H9 (cell line): ENCODE measurements around the gene MYRIP. TPM values are rescaled to one million over a fixed set of nuclear protein-coding genes. Genes with fewer than 3 reads are reported as not detected.

Experiments
- DNase-seq: peaks from one replicate; pipeline ENCODE4 v3.0.0-alpha.2; 2017
- H2AFZ ChIP-seq: one replicate; pipeline ENCODE4 v1.6.1; 2013; ENCODE audit warnings: mild to moderate bottlenecking, low read length, control low read depth, moderate library complexity
- H2AK5ac ChIP-seq: 2 replicates; pipeline ENCODE4 v1.6.1; 2013; ENCODE audit warnings: low read length, control low read depth, mixed read lengths; ENCODE audit not compliant: insufficient read length
- H2BK120ac ChIP-seq: one replicate; pipeline ENCODE4 v1.6.1; 2013; ENCODE audit warnings: low read depth, mild to moderate bottlenecking, low read length, control low read depth, inconsistent platforms; ENCODE audit not compliant: poor library complexity, severe bottlenecking
- H2BK12ac ChIP-seq: 2 replicates; pipeline ENCODE4 v1.6.1; 2013; ENCODE audit warnings: low read length, control low read depth, mixed read lengths, low read depth; ENCODE audit not compliant: insufficient read length
- H2BK15ac ChIP-seq: 2 replicates; pipeline ENCODE4 v1.6.1; 2013; ENCODE audit warnings: low read depth, low read length, control low read depth
- H2BK20ac ChIP-seq: one replicate; pipeline ENCODE4 v1.6.1; 2013; ENCODE audit warnings: low read depth, mild to moderate bottlenecking, low read length, control low read depth, inconsistent platforms; ENCODE audit not compliant: poor library complexity, severe bottlenecking
- H2BK5ac ChIP-seq: 2 replicates; pipeline ENCODE4 v1.6.1; 2013; ENCODE audit warnings: low read length, control low read depth, mixed read lengths; ENCODE audit not compliant: insufficient read length
- H3K14ac ChIP-seq: 2 replicates; pipeline ENCODE4 v1.6.1; 2013; ENCODE audit warnings: low read length, control low read depth; ENCODE audit not compliant: insufficient read depth
- H3K18ac ChIP-seq: 2 replicates; pipeline ENCODE4 v1.6.1; 2013; ENCODE audit warnings: low read depth, mild to moderate bottlenecking, mixed read lengths, low read length, control low read depth; ENCODE audit not compliant: insufficient read length
- H3K23ac ChIP-seq: 2 replicates; pipeline ENCODE4 v1.6.1; 2013; ENCODE audit warnings: low read length, control low read depth, mixed read lengths, low read depth; ENCODE audit not compliant: insufficient read length
- H3K23me2 ChIP-seq: 2 replicates; pipeline ENCODE4 v1.6.1; 2013; ENCODE audit warnings: low read depth, mild to moderate bottlenecking, mixed read lengths, low read length, control low read depth; ENCODE audit not compliant: insufficient read length, poor library complexity, severe bottlenecking
- H3K27ac ChIP-seq: 2 replicates; pipeline ENCODE4 v1.5.1; 2013; ENCODE audit warnings: low read length, control low read depth, mixed read lengths, low read depth; ENCODE audit not compliant: insufficient read length
- H3K27me3 ChIP-seq: 2 replicates; pipeline ENCODE4 v1.6.1; 2013; ENCODE audit warnings: low read length, control low read depth, inconsistent platforms; ENCODE audit not compliant: insufficient read depth
- H3K4ac ChIP-seq: 2 replicates; pipeline ENCODE4 v1.6.1; 2013; ENCODE audit warnings: low read depth, mild to moderate bottlenecking, control low read depth, inconsistent platforms, low read length, moderate library complexity
- H3K4me1 ChIP-seq: 2 replicates; pipeline ENCODE4 v1.6.1; 2013; ENCODE audit warnings: low read length, control low read depth, inconsistent platforms; ENCODE audit not compliant: insufficient read depth
- H3K4me2 ChIP-seq: 2 replicates; pipeline ENCODE4 v1.6.1; 2013; ENCODE audit warnings: low read length, control low read depth, mixed read lengths; ENCODE audit not compliant: insufficient read length, insufficient read depth
- H3K56ac ChIP-seq: 2 replicates; pipeline ENCODE4 v1.6.1; 2013; ENCODE audit warnings: low read depth, mild to moderate bottlenecking, mixed read lengths, low read length, control low read depth; ENCODE audit not compliant: insufficient read length
- H3K79me1 ChIP-seq: 2 replicates; pipeline ENCODE4 v1.6.1; 2013; ENCODE audit warnings: low read depth, mild to moderate bottlenecking, moderate library complexity, low read length, control low read depth, inconsistent platforms; ENCODE audit not compliant: insufficient read depth, poor library complexity, severe bottlenecking
- H3K79me2 ChIP-seq: 2 replicates; pipeline ENCODE4 v1.6.1; 2013; ENCODE audit warnings: low read length, control low read depth, inconsistent platforms; ENCODE audit not compliant: insufficient read depth
- H3K9ac ChIP-seq: 2 replicates; pipeline ENCODE4 v1.6.1; 2013; ENCODE audit warnings: low read length, control low read depth, mixed read lengths; ENCODE audit not compliant: insufficient read length; ENCODE audit errors: extremely low read depth
- H3K9me3 ChIP-seq: one replicate; pipeline ENCODE4 v1.6.1; 2013; ENCODE audit warnings: low read depth, low read length, inconsistent platforms; ENCODE audit not compliant: control insufficient read depth
- H3T11ph ChIP-seq: one replicate; pipeline ENCODE4 v1.6.1; 2013; ENCODE audit warnings: mild to moderate bottlenecking, low read length, control low read depth, inconsistent platforms
- H4K20me1 ChIP-seq: one replicate; pipeline ENCODE4 v1.6.1; 2013; ENCODE audit not compliant: control insufficient read depth, insufficient read length, insufficient read depth
- H4K5ac ChIP-seq: 2 replicates; pipeline ENCODE4 v1.6.1; 2013; ENCODE audit warnings: low read depth, mild to moderate bottlenecking, mixed read lengths, low read length, control low read depth; ENCODE audit not compliant: insufficient read length
- H4K8ac ChIP-seq: replicated peaks from 2 replicates; pipeline ENCODE4 v1.6.1; 2013; ENCODE audit warnings: low read length, control low read depth, mixed read lengths, low read depth; ENCODE audit not compliant: insufficient read length
- H4K91ac ChIP-seq: 2 replicates; pipeline ENCODE4 v1.6.1; 2013; ENCODE audit warnings: low read depth, mild to moderate bottlenecking, moderate library complexity, mixed read lengths, low read length, control low read depth; ENCODE audit not compliant: insufficient read length
- H3K27ac Mint-ChIP-seq, 3 experiments: 2 replicates in 2 of 3; 3 replicates in 1 of 3; pipeline ENCODE4 v1.8.0; 2020 to 2021; ENCODE audit warnings: mixed read lengths in 3 of 3, mild to moderate bottlenecking in 1 of 3, moderate library complexity in 1 of 3
- H3K27me3 Mint-ChIP-seq: 2 replicates; pipeline ENCODE4 v1.8.0; 2021; ENCODE audit warnings: low read depth, mild to moderate bottlenecking, moderate library complexity, mixed read lengths
- H3K36me3 Mint-ChIP-seq, 3 experiments: 2 replicates in 2 of 3; 3 replicates in 1 of 3; pipeline ENCODE4 v1.8.0; 2020 to 2021; ENCODE audit warnings: low read depth in 3 of 3, mixed read lengths in 3 of 3; ENCODE audit not compliant: insufficient read depth in 1 of 3
- H3K4me1 Mint-ChIP-seq, 2 experiments: 2 replicates each; pipeline ENCODE4 v1.8.0; 2020; ENCODE audit warnings: mixed read lengths in 2 of 2
- H3K4me3 Mint-ChIP-seq, 2 experiments: 2 replicates in 1 of 2; 3 replicates in 1 of 2; pipeline ENCODE4 v1.8.0; 2020 to 2021; ENCODE audit warnings: mild to moderate bottlenecking in 2 of 2, mixed read lengths in 2 of 2, moderate library complexity in 1 of 2
- H3K9me3 Mint-ChIP-seq, 2 experiments: 2 replicates in 1 of 2; 3 replicates in 1 of 2; pipeline ENCODE4 v1.8.0; 2020; ENCODE audit warnings: mild to moderate bottlenecking in 2 of 2, mixed read lengths in 2 of 2, moderate library complexity in 1 of 2
- WGBS: extraction: QIAGEN DNeasy Blood & Tissue Kit; methylation state at CpG from one replicate; pipeline ENCODE4 v1.1.7; 2013; ENCODE audit warnings: missing lambda C conversion rate, low lambda C conversion rate, mixed read lengths; ENCODE audit not compliant: insufficient read length; ENCODE audit errors: extremely low coverage; 5-methylcytosine and 5-hydroxymethylcytosine counted together
- total RNA-seq: library from RNA; stranded (reverse); gene quantifications from 2 replicates; pipeline ENCODE4 v1.2.1, GENCODE V29; 2021
- TF ChIP-seq, protein P1 (sequence below): fragments of 200-600 bp; sonication (generic); conservative IDR thresholded peaks from 3 replicates; pipeline ENCODE4 v1.8.0; 2021; ENCODE audit warnings: antibody characterized with exemption, mild to moderate bottlenecking

Gene MYRIP
- total RNA-seq, 1 experiment from 2014 or later = 1.8 TPM

- WGBS = no CpG with 5 or more reads among the region's 2 CpGs
- H2BK5ac ChIP-seq = no peak overlapping the region
- no peak overlapping the region for H2AK5ac ChIP-seq
- H3K79me2 ChIP-seq = no peaks in the 10 kb centered on the region
- H3K4ac ChIP-seq = no peak overlapping the region
- H3K4me1 Mint-ChIP-seq = peaks cover 4 to 6% of the 10 kb centered on the region in 2 experiments; a peak in 2 of 4 replicates
- no peak overlapping the region for H3K27ac Mint-ChIP-seq
- no peaks in the 10 kb centered on the region for H3K27me3 Mint-ChIP-seq
- H4K5ac ChIP-seq = no peak overlapping the region
- H3K14ac ChIP-seq = no peak overlapping the region
- no peak overlapping the region for H3K18ac ChIP-seq
- peaks cover 0 to 8% of the 10 kb centered on the region in 2 experiments; a peak in 1 of 5 replicates for H3K9me3 Mint-ChIP-seq
- H2BK15ac ChIP-seq = no peak overlapping the region
- peaks cover 5% of the 10 kb centered on the region for H3K4me1 ChIP-seq
- no peak overlapping the region for H2BK120ac ChIP-seq
- H2BK20ac ChIP-seq = no peak overlapping the region
- H3K9me3 ChIP-seq = no peaks in the 10 kb centered on the region
- no peaks in the 10 kb centered on the region for H3K23me2 ChIP-seq
- H3T11ph ChIP-seq = no peak overlapping the region
- no peak overlapping the region for H3K4me3 Mint-ChIP-seq
- H2AFZ ChIP-seq = no peak overlapping the region
- H3K9ac ChIP-seq = no peak overlapping the region
- no peak overlapping the region for H3K27ac ChIP-seq
- no peak overlapping the region for H3K56ac ChIP-seq
- H3K23ac ChIP-seq = no peak overlapping the region
- no peak overlapping the region for H4K91ac ChIP-seq
- no peaks in the 10 kb centered on the region for H4K20me1 ChIP-seq
- no peaks in the 10 kb centered on the region for H3K79me1 ChIP-seq
- no peak overlapping the region for H4K8ac ChIP-seq
- H3K4me2 ChIP-seq = no peak overlapping the region
- no peaks in the 10 kb centered on the region for H3K27me3 ChIP-seq
- no peak for DNase-seq
- TF ChIP-seq, protein P1, sequence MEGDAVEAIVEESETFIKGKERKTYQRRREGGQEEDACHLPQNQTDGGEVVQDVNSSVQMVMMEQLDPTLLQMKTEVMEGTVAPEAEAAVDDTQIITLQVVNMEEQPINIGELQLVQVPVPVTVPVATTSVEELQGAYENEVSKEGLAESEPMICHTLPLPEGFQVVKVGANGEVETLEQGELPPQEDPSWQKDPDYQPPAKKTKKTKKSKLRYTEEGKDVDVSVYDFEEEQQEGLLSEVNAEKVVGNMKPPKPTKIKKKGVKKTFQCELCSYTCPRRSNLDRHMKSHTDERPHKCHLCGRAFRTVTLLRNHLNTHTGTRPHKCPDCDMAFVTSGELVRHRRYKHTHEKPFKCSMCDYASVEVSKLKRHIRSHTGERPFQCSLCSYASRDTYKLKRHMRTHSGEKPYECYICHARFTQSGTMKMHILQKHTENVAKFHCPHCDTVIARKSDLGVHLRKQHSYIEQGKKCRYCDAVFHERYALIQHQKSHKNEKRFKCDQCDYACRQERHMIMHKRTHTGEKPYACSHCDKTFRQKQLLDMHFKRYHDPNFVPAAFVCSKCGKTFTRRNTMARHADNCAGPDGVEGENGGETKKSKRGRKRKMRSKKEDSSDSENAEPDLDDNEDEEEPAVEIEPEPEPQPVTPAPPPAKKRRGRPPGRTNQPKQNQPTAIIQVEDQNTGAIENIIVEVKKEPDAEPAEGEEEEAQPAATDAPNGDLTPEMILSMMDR = no peak
- H2BK12ac ChIP-seq = no peak overlapping the region
- H3K36me3 Mint-ChIP-seq = 0 out of 7 replicates have a peak, but pooled peaks cover 0 to 4% (median 0%) of the 10 kb centered on the region in 3 experiments
Observed at GRCh38 chr3:40045051-40045450, 235.6 kb downstream of the MYRIP start.
